HepG2 (cell line): ENCODE data around the gene WDR27. TPM values are rescaled to one million over a fixed set of nuclear protein-coding genes. Genes with fewer than 3 reads are reported as not detected.

Experiments used
- ATAC-seq: fragments of 200-7000 bp; cut with Tn5 transposase; 3 replicates; pipeline ENCODE4 v1.9.1; 2020; ENCODE audit warnings: mild to moderate bottlenecking, moderate library complexity
- BruUV-seq: library from RNA; stranded (reverse); fragments of 400-500 nt; replicated peaks from 2 replicates; lab custom pipeline; 2021; lab: Mats Ljungman, UMichigan
- CTCF ChIA-PET: fragments of 300-600 bp; formaldehyde crosslinking; extraction: SDS; loops from one replicate; lab custom pipeline; 2021; ENCODE audit warnings: low total read pairs, inconsistent platforms, low intra/inter-chr PET ratio; lab: Yijun Ruan, JAX
- POLR2A ChIA-PET: fragments of 350-600 bp; sonication (Branson Sonifier 250); formaldehyde crosslinking; loops from one replicate; lab custom pipeline; 2020; ENCODE audit warnings: antibody characterized with exemption, inconsistent platforms; lab: Yijun Ruan, JAX
- DNase-seq: peaks from one replicate; pipeline ENCODE4 v3.0.0-alpha.2; 2015; ENCODE audit warnings: low spot score
- FAIRE-seq: peaks from 3 replicates; lab custom pipeline; 2011; peaks lifted over from hg19 to GRCh38; lab: Jason Lieb, UNC
- H2AFZ ChIP-seq: one replicate; pipeline ENCODE4 v1.6.1; 2011; ENCODE audit warnings: low read length, inconsistent platforms
- H3K27ac ChIP-seq: fragments of 300-600 bp; 3 replicates; pipeline ENCODE4 v1.8.0; 2011; ENCODE audit warnings: mixed run types, mild to moderate bottlenecking, mixed read lengths, low read length, inconsistent platforms; ENCODE audit not compliant: insufficient read depth; ENCODE audit errors: extremely low read length
- H3K27me3 ChIP-seq, 2 experiments: fragments of 200-600 bp in 1 of 2; 2 replicates in 1 of 2; 3 replicates in 1 of 2; pipeline versions ENCODE4 v1.6.0 to v1.8.0; 2011; ENCODE audit warnings: low read length in 2 of 2, mild to moderate bottlenecking in 2 of 2, moderate library complexity in 2 of 2, inconsistent platforms in 1 of 2; ENCODE audit not compliant: insufficient read depth in 2 of 2, control insufficient read depth in 1 of 2
- H3K36me3 ChIP-seq, 2 experiments: fragments of 200-600 bp in 1 of 2; replicated peaks in 1 of 2; 2 replicates in 1 of 2; 3 replicates in 1 of 2; pipeline versions ENCODE4 v1.5.1 to v1.8.0; 2011; ENCODE audit warnings: low read length in 2 of 2, inconsistent platforms in 1 of 2; ENCODE audit not compliant: insufficient read depth in 2 of 2, control insufficient read depth in 1 of 2
- H3K4me1 ChIP-seq: 2 replicates; pipeline ENCODE4 v1.5.1; 2012; ENCODE audit warnings: low read length, inconsistent platforms; ENCODE audit not compliant: insufficient read depth
- H3K4me2 ChIP-seq: 2 replicates; pipeline ENCODE4 v1.6.0; 2011; ENCODE audit warnings: low read depth, low read length, inconsistent platforms
- H3K4me3 ChIP-seq, 3 experiments: fragments of 200-600 bp in 1 of 3; sonication (generic), shearing (Covaris generic) in 1 of 3; replicated peaks in 1 of 3; 2 replicates each; pipeline ENCODE4 v1.5.1; 2011 to 2016; ENCODE audit warnings: low read length in 3 of 3, inconsistent platforms in 2 of 3, low read depth in 2 of 3, mild to moderate bottlenecking in 2 of 3, control low read depth in 1 of 3, mixed read lengths in 1 of 3; ENCODE audit not compliant: insufficient read depth in 1 of 3
- H3K79me2 ChIP-seq: one replicate; pipeline ENCODE4 v1.6.1; 2011; ENCODE audit warnings: low read length, inconsistent platforms; ENCODE audit not compliant: insufficient read depth
- H3K9ac ChIP-seq: 2 replicates; pipeline ENCODE4 v1.6.0; 2011; ENCODE audit warnings: mild to moderate bottlenecking, low read depth, low read length, inconsistent platforms; ENCODE audit not compliant: insufficient read depth
- H3K9me3 ChIP-seq: 2 replicates; pipeline ENCODE4 v1.5.1; 2012; ENCODE audit warnings: mild to moderate bottlenecking, low read length
- H4K20me1 ChIP-seq: 2 replicates; pipeline ENCODE4 v1.6.0; 2011; ENCODE audit warnings: inconsistent platforms, mild to moderate bottlenecking, low read length, moderate library complexity; ENCODE audit not compliant: insufficient read depth
- BCLAF1 ChIP-seq: fragments of 450-650 bp; IDR thresholded peaks from 2 replicates; pipeline ENCODE4 v1.6.1; 2017; ENCODE audit warnings: mild to moderate bottlenecking
- CCAR2 ChIP-seq: fragments of 200-400 bp; formaldehyde crosslinking; optimal IDR thresholded peaks from 2 replicates; pipeline ENCODE3; 2018; ENCODE audit warnings: low read depth, mild to moderate bottlenecking, low read length, moderate library complexity
- CHD2 ChIP-seq: IDR thresholded peaks from 2 replicates; pipeline ENCODE4 v1.6.1; 2011; ENCODE audit warnings: low read depth, low read length, improper control_type of control experiment
- EHMT2 ChIP-seq: fragments of 200-600 bp; sonication (generic); IDR thresholded peaks from 2 replicates; pipeline ENCODE4 v1.7.0; 2017; ENCODE audit warnings: antibody characterized with exemption, low read depth, low read length, borderline replicate concordance
- HNRNPUL1 ChIP-seq: fragments of 200-400 bp; formaldehyde crosslinking; IDR thresholded peaks from 2 replicates; pipeline ENCODE4 v1.6.1; 2017; ENCODE audit warnings: low read depth, mild to moderate bottlenecking, low read length, moderate library complexity
- HOXA7 ChIP-seq: sonication (generic); formaldehyde crosslinking; IDR thresholded peaks from 2 replicates; pipeline ENCODE4 v1.8.1; 2022; ENCODE audit warnings: mild to moderate bottlenecking, missing genetic modification reagents, moderate library complexity
- MAF1 ChIP-seq: sonication (generic); formaldehyde crosslinking; IDR thresholded peaks from 2 replicates; pipeline ENCODE4 v1.5.0; 2020; ENCODE audit warnings: missing genetic modification reagents, borderline replicate concordance
- NFE2 ChIP-seq: sonication (generic); formaldehyde crosslinking; IDR thresholded peaks from 2 replicates; pipeline ENCODE4 v1.4.0; 2020; ENCODE audit warnings: missing genetic modification reagents
- SKI ChIP-seq: fragments of 450-650 bp; IDR thresholded peaks from one replicate; pipeline ENCODE4 v1.6.1; 2018; ENCODE audit warnings: mild to moderate bottlenecking; ENCODE audit not compliant: partially characterized antibody
- SP2 ChIP-seq: sonication (generic); formaldehyde crosslinking; IDR thresholded peaks from 2 replicates; pipeline ENCODE4 v1.5.1; 2020; ENCODE audit warnings: mild to moderate bottlenecking, missing genetic modification reagents
- U2AF1 ChIP-seq: fragments of 200-400 bp; formaldehyde crosslinking; optimal IDR thresholded peaks from 2 replicates; pipeline ENCODE3; 2017; ENCODE audit warnings: mild to moderate bottlenecking, low read depth, low read length
- ZMYM2 ChIP-seq: sonication (generic); formaldehyde crosslinking; IDR thresholded peaks from 2 replicates; pipeline ENCODE4 v1.8.0; 2022; ENCODE audit warnings: mild to moderate bottlenecking, missing genetic modification reagents
- ZNF251 ChIP-seq: sonication (generic); formaldehyde crosslinking; IDR thresholded peaks from 2 replicates; pipeline ENCODE4 v1.9.0; 2021; ENCODE audit warnings: mild to moderate bottlenecking, missing genetic modification reagents
- ZNF550 ChIP-seq: sonication (generic); formaldehyde crosslinking; IDR thresholded peaks from 2 replicates; pipeline ENCODE4 v1.4.0; 2020; ENCODE audit warnings: mild to moderate bottlenecking, missing genetic modification reagents, borderline replicate concordance
- ZNF567 ChIP-seq: sonication (generic); formaldehyde crosslinking; IDR thresholded peaks from 2 replicates; pipeline ENCODE4 v1.8.1; 2023; ENCODE audit warnings: mild to moderate bottlenecking, missing genetic modification reagents, borderline replicate concordance
- ZNF678 ChIP-seq: sonication (generic); formaldehyde crosslinking; IDR thresholded peaks from 2 replicates; pipeline ENCODE4 v1.4.0; 2020; ENCODE audit warnings: mild to moderate bottlenecking, missing genetic modification reagents
- ZNF83 ChIP-seq: sonication (generic); formaldehyde crosslinking; IDR thresholded peaks from 2 replicates; pipeline ENCODE4 v1.4.0; 2020; ENCODE audit warnings: missing genetic modification reagents, mild to moderate bottlenecking, borderline replicate concordance
- WGBS: methylation state at CpG from one replicate; pipeline ENCODE4 v1.1.6; 2017; ENCODE audit warnings: low lambda C conversion rate; 5-methylcytosine and 5-hydroxymethylcytosine counted together
- in situ Hi-C: cut with HindIII; loops from 2 replicates; pipeline ENCODE4 v1.10.0; 2017; ENCODE audit warnings: low pct_unique_long_range_greater_than_20kb; ENCODE audit not compliant: extremely low pct_ligation_motif_present
- intact Hi-C: fragments of 100-400 bp; cut with micrococcal nuclease; formaldehyde crosslinking; loops from one replicate; pipeline ENCODE4 v1.10.0; 2022; ENCODE audit not compliant: unreplicated experiment
- polyA plus RNA-seq, 8 experiments: library from polyadenylated mRNA; depleted of rRNA in 3 of 8; stranded (reverse) in 7 of 8; unstranded in 1 of 8; fragments of >200 nt; fragmentation: Illumina TruSeq in 4 of 8; extraction: Trizol in 4 of 8; gene quantifications; 2 replicates each; pipeline versions ENCODE4 v1.2.1 to v1.2.3, GENCODE V29; 2011 to 2016; ENCODE audit warnings: low read depth in 4 of 8, missing spikeins in 1 of 8, mixed read lengths in 1 of 8; ENCODE audit not compliant: insufficient read depth in 1 of 8
- total RNA-seq, 5 experiments: library from RNA; depleted of rRNA; stranded (reverse); fragments of >200 nt; fragmentation: Illumina TruSeq; extraction: Trizol; gene quantifications; 2 replicates each; pipeline ENCODE4 v1.2.3, GENCODE V29; 2016; ENCODE audit warnings: low read depth in 1 of 5
- TF ChIP-seq, protein P1 (sequence below): sonication (generic); formaldehyde crosslinking; IDR thresholded peaks from 2 replicates; pipeline ENCODE4 v1.8.0; 2022; ENCODE audit warnings: missing genetic modification reagents, low read depth, mild to moderate bottlenecking, borderline replicate concordance
- TF ChIP-seq, protein P2 (sequence below): sonication (generic); formaldehyde crosslinking; IDR thresholded peaks from 2 replicates; pipeline ENCODE4 v1.8.1; 2023; ENCODE audit warnings: mild to moderate bottlenecking, missing genetic modification reagents

The WDR27 gene
- total and polyA plus RNA-seq, 2 of the 13 experiments (the other 11 are each of a cell fraction or from before 2014, with no cell fraction given), result 34.1 to 80.3 TPM

GRCh38 chr6:169568314-169569087, 133.3 kb downstream of the WDR27 start:
- no peak for FAIRE-seq
- POLR2A ChIA-PET, result no interaction called here
- H3K36me3 ChIP-seq, result peaks cover 0 to 6% of the 10 kb centered on the region in 2 experiments; a peak in 2 of 5 replicates
- no TSS peak for BruUV-seq
- peaks cover 9% of the 10 kb centered on the region for H3K4me1 ChIP-seq
- TF ChIP-seq, protein P1, sequence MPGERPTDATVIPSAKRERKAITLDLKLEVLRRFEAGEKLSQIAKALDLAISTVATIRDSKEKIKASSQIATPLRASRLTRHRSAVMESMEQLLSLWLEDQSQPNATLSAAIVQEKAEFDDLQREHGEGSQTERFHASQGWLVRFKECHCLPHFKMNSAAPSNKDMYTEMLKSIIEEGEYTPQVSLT (CRISPR knock-in tag), result no peak
- no peak for TF ChIP-seq CCAR2
- TF ChIP-seq, protein P2, sequence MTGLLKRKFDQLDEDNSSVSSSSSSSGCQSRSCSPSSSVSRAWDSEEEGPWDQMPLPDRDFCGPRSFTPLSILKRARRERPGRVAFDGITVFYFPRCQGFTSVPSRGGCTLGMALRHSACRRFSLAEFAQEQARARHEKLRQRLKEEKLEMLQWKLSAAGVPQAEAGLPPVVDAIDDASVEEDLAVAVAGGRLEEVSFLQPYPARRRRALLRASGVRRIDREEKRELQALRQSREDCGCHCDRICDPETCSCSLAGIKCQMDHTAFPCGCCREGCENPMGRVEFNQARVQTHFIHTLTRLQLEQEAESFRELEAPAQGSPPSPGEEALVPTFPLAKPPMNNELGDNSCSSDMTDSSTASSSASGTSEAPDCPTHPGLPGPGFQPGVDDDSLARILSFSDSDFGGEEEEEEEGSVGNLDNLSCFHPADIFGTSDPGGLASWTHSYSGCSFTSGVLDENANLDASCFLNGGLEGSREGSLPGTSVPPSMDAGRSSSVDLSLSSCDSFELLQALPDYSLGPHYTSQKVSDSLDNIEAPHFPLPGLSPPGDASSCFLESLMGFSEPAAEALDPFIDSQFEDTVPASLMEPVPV, result no peak
- no peak for TF ChIP-seq U2AF1
- no peak for TF ChIP-seq ZNF678 (CRISPR knock-in tag)
- TF ChIP-seq BCLAF1, result no peak
- TF ChIP-seq EHMT2, result no peak
- TF ChIP-seq ZNF251 (CRISPR knock-in tag), result no peak
- no peak for TF ChIP-seq SKI
- TF ChIP-seq ZNF550 (CRISPR knock-in tag), result no peak
- no peak for TF ChIP-seq ZNF567
- TF ChIP-seq HOXA7 (CRISPR knock-in tag), result no peak
- no peak for TF ChIP-seq MAF1
- TF ChIP-seq NFE2 (CRISPR knock-in tag), result no peak
- no peak for TF ChIP-seq ZNF83
- TF ChIP-seq CHD2, result no peak
- no peak for TF ChIP-seq HNRNPUL1
- TF ChIP-seq SP2, result no peak
- no peak for TF ChIP-seq ZMYM2 (CRISPR knock-in tag)
- 98% methylated on average over 8 of the region's 8 CpGs for WGBS
- intact Hi-C loops, result no loop called here
- no peak overlapping the region for H2AFZ ChIP-seq
- CTCF ChIA-PET, result no interaction called here
- ATAC-seq, result no peak
- H3K27ac ChIP-seq, result no peak overlapping the region
- H4K20me1 ChIP-seq, result no peaks in the 10 kb centered on the region
- DNase-seq, result no peak
- no peaks in the 10 kb centered on the region for H3K9me3 ChIP-seq
- in situ Hi-C loops, result no loop called here
- H3K4me3 ChIP-seq, result no peak overlapping the region
- H3K9ac ChIP-seq, result no peak overlapping the region
- H3K4me2 ChIP-seq, result no peak overlapping the region
- H3K27me3 ChIP-seq, result no peaks in the 10 kb centered on the region
- H3K79me2 ChIP-seq, result no peaks in the 10 kb centered on the region
